WTC11 (cell line): ENCODE data around the gene DDX10.

Source experiments
- CBFB ChIP-seq: sonication (generic); formaldehyde crosslinking; IDR thresholded peaks from 2 replicates; pipeline ENCODE4 v1.8.1; 2022; ENCODE audit warnings: mild to moderate bottlenecking, low read depth, missing genetic modification reagents
- CTCF ChIP-seq: fragments of 200-600 bp; IDR thresholded peaks from 2 replicates; pipeline ENCODE4 v1.8.0; 2022; ENCODE audit warnings: antibody characterized with exemption
- ELF4 ChIP-seq: sonication (generic); formaldehyde crosslinking; IDR thresholded peaks from 2 replicates; pipeline ENCODE4 v1.8.1; 2022; ENCODE audit warnings: low read depth, mild to moderate bottlenecking, moderate library complexity, missing genetic modification reagents
- FOXK1 ChIP-seq: sonication (generic); formaldehyde crosslinking; IDR thresholded peaks from 2 replicates; pipeline ENCODE4 v1.8.0; 2022; ENCODE audit warnings: mild to moderate bottlenecking, moderate library complexity, missing genetic modification reagents
- FOXP1 ChIP-seq: sonication (generic); formaldehyde crosslinking; IDR thresholded peaks from 2 replicates; pipeline ENCODE4 v1.8.0; 2022; ENCODE audit warnings: missing genetic modification reagents, mild to moderate bottlenecking, moderate library complexity, borderline replicate concordance
- ZNF671 ChIP-seq: fragments of 250-450 bp; sonication (Bioruptor Pico); IDR thresholded peaks from 2 replicates; pipeline ENCODE4 v1.8.0; 2021; ENCODE audit warnings: mild to moderate bottlenecking
- TF ChIP-seq, protein P1 (sequence below): sonication (generic); formaldehyde crosslinking; conservative IDR thresholded peaks from 2 replicates; pipeline ENCODE4 v1.8.1; 2022; ENCODE audit warnings: mild to moderate bottlenecking, missing genetic modification reagents

DNA sequence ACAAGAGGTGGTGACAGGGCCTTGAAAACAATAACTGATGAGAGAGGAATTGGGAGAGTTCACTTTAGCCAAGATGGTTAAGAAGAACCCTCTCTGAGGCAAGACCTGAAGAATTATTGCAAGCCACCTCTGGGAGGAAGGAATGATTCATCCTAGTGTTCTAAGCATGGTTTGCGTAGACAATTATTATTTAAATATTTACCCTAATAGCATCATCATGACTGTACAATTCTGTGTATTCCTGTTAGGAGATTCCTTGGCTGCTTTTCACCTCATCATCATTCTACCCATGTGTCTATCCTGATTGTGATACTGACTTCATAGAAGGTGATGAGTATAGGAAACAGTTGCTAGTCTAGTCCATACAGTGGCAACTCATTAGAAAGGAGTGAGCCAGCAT, 264.4 kb downstream of the DDX10 start:
- no peak for TF ChIP-seq ZNF671
- no peak for TF ChIP-seq CTCF
- TF ChIP-seq ELF4 (CRISPR knock-in tag) = no peak
- TF ChIP-seq FOXP1 (CRISPR knock-in tag) = no peak
- TF ChIP-seq, protein P1, sequence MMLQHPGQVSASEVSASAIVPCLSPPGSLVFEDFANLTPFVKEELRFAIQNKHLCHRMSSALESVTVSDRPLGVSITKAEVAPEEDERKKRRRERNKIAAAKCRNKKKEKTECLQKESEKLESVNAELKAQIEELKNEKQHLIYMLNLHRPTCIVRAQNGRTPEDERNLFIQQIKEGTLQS (CRISPR knock-in tag) = no peak
- no peak for TF ChIP-seq CBFB (CRISPR knock-in tag)
- no peak for TF ChIP-seq FOXK1 (CRISPR knock-in tag)
